SK-N-SH treated with all-trans-retinoic acid at 6 μM for 48 hours (cell line): ENCODE measurements around the gene C17orf75.

Experiments
- ATAC-seq: fragments of 200-7000 bp; cut with Tn5 transposase; 3 replicates; pipeline ENCODE4 v1.9.1; 2020; ENCODE audit warnings: mild to moderate bottlenecking, moderate library complexity
- ARNTL ChIP-seq: fragments of 450-650 bp; formaldehyde crosslinking; IDR thresholded peaks from 2 replicates; pipeline ENCODE4 v1.5.0; 2020; ENCODE audit warnings: low read depth, mild to moderate bottlenecking, moderate library complexity, borderline replicate concordance
- BACH2 ChIP-seq: fragments of 250-450 bp; sonication (Bioruptor Pico); IDR thresholded peaks from 2 replicates; pipeline ENCODE4 v1.9.0; 2021; ENCODE audit warnings: mild to moderate bottlenecking, borderline replicate concordance
- CSDC2 ChIP-seq: fragments of 250-450 bp; sonication (Bioruptor Pico); IDR thresholded peaks from 2 replicates; pipeline ENCODE4 v1.5.0; 2020; ENCODE audit warnings: mild to moderate bottlenecking, moderate library complexity
- ESRRG ChIP-seq: fragments of 250-450 bp; sonication (Bioruptor Pico); IDR thresholded peaks from 2 replicates; pipeline ENCODE4 v1.6.1; 2021; ENCODE audit warnings: mild to moderate bottlenecking
- ISL1 ChIP-seq: fragments of 250-450 bp; sonication (Bioruptor Pico); IDR thresholded peaks from 2 replicates; pipeline ENCODE4 v2.1.2; 2022; ENCODE audit warnings: mild to moderate bottlenecking, moderate library complexity
- PPARA ChIP-seq: fragments of 250-450 bp; sonication (Bioruptor Pico); IDR thresholded peaks from 2 replicates; pipeline ENCODE4 v1.5.0; 2020; ENCODE audit warnings: mild to moderate bottlenecking, borderline replicate concordance
- RARB ChIP-seq: fragments of 250-450 bp; sonication (Bioruptor Pico); IDR thresholded peaks from 2 replicates; pipeline ENCODE4 v1.8.0; 2021; ENCODE audit warnings: mild to moderate bottlenecking, moderate library complexity
- SNAI2 ChIP-seq: fragments of 250-450 bp; sonication (Bioruptor Pico); IDR thresholded peaks from 2 replicates; pipeline ENCODE4 v1.5.0; 2020; ENCODE audit warnings: mild to moderate bottlenecking, moderate library complexity
- TCF4 ChIP-seq: fragments of 250-450 bp; sonication (Bioruptor Pico); IDR thresholded peaks from 2 replicates; pipeline ENCODE4 v1.8.0; 2021; ENCODE audit warnings: mild to moderate bottlenecking, moderate library complexity, borderline replicate concordance
- TOX ChIP-seq: fragments of 250-450 bp; sonication (Bioruptor Pico); IDR thresholded peaks from 2 replicates; pipeline ENCODE4 v1.8.0; 2021; ENCODE audit warnings: mild to moderate bottlenecking, moderate library complexity, borderline replicate concordance
- ZFP3 ChIP-seq: fragments of 250-450 bp; sonication (Bioruptor Pico); IDR thresholded peaks from 2 replicates; pipeline ENCODE4 v1.5.0; 2020; ENCODE audit warnings: mild to moderate bottlenecking, moderate library complexity
- ZFP30 ChIP-seq: fragments of 450-650 bp; formaldehyde crosslinking; IDR thresholded peaks from 2 replicates; pipeline ENCODE4 v1.5.0; 2022; ENCODE audit warnings: mild to moderate bottlenecking, moderate library complexity
- ZNF565 ChIP-seq: fragments of 450-650 bp; formaldehyde crosslinking; conservative IDR thresholded peaks from 2 replicates; pipeline ENCODE4 v1.5.0; 2020; ENCODE audit warnings: low read depth, mild to moderate bottlenecking, moderate library complexity
- ZNF70 ChIP-seq: fragments of 450-650 bp; formaldehyde crosslinking; IDR thresholded peaks from 2 replicates; pipeline ENCODE4 v1.5.0; 2020; ENCODE audit warnings: mild to moderate bottlenecking, moderate library complexity
- TF ChIP-seq, protein P1 (sequence below): fragments of 250-450 bp; sonication (Bioruptor Pico); IDR thresholded peaks from 2 replicates; pipeline ENCODE4 v1.8.0; 2020; ENCODE audit warnings: mild to moderate bottlenecking, moderate library complexity, borderline replicate concordance
- TF ChIP-seq, protein P2 (sequence below): fragments of 250-450 bp; sonication (Bioruptor Pico); IDR thresholded peaks from 2 replicates; pipeline ENCODE4 v1.5.1; 2020; ENCODE audit warnings: low read depth, mild to moderate bottlenecking, moderate library complexity
- TF ChIP-seq, protein P3 (sequence below): fragments of 250-450 bp; sonication (Bioruptor Pico); IDR thresholded peaks from 2 replicates; pipeline ENCODE4 v1.5.1; 2021; ENCODE audit warnings: mild to moderate bottlenecking, moderate library complexity
- TF ChIP-seq, protein P4 (sequence below): fragments of 250-450 bp; sonication (Bioruptor Pico); IDR thresholded peaks from 2 replicates; pipeline ENCODE4 v1.8.0; 2021; ENCODE audit warnings: low read depth, mild to moderate bottlenecking, moderate library complexity, borderline replicate concordance

The C17orf75 gene

DNA sequence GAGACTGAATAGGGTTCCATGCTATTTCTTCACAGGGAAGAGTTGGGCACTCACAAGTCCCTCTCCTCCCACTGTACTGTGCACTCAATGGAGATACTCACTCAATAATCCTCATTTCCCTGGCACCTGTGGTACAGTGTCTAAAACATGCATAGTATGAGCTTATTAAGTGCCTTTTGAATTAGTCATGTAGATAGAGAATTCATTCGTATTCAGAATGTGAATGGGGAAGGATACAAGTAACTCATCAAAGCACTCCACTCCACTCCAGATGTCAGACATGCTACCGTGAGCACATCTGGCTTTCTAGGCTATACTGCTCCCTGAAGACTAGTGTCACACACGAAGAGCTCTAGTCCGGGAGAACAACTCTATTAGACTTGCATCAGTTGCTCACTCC, 6.3 kb downstream of the C17orf75 start:
- peak; percentile 95 for ATAC-seq
- TF ChIP-seq, protein P1, sequence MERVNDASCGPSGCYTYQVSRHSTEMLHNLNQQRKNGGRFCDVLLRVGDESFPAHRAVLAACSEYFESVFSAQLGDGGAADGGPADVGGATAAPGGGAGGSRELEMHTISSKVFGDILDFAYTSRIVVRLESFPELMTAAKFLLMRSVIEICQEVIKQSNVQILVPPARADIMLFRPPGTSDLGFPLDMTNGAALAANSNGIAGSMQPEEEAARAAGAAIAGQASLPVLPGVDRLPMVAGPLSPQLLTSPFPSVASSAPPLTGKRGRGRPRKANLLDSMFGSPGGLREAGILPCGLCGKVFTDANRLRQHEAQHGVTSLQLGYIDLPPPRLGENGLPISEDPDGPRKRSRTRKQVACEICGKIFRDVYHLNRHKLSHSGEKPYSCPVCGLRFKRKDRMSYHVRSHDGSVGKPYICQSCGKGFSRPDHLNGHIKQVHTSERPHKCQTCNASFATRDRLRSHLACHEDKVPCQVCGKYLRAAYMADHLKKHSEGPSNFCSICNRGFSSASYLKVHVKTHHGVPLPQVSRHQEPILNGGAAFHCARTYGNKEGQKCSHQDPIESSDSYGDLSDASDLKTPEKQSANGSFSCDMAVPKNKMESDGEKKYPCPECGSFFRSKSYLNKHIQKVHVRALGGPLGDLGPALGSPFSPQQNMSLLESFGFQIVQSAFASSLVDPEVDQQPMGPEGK (CRISPR knock-in tag) = no peak
- TF ChIP-seq ZFP3 (CRISPR knock-in tag) (no peak), ZNF70 (CRISPR knock-in tag) (no peak), TCF4 (CRISPR knock-in tag) (no peak), CSDC2 (CRISPR knock-in tag) (no peak), ARNTL (no peak), ISL1 (CRISPR knock-in tag) (no peak), TOX (CRISPR knock-in tag) (no peak), BACH2 (CRISPR knock-in tag) (no peak), ZNF565 (CRISPR knock-in tag) (no peak), SNAI2 (CRISPR knock-in tag) (no peak)

DNA sequence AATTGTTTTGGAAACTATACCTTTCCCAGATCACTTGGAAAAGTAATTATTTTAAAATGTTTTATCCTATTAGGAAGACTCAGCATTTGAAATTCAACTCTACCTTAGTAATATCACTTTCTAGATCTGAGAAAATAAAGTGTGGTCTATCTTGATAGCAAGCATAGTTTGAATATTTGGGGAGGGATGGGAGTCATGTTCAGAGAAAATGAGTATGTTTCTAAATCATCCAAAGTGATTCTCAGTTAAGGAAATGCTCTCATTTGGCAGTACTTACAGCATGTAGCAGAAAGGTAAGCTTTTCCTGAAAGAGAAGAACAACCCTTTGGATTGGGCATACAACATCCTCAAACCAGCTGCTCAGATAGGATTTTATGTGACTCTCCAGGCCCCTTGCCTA, 6.9 kb downstream of the C17orf75 start:
- peak; percentile 25; the same call in 2 of the 3 replicates for ATAC-seq
- TF ChIP-seq, protein P2, sequence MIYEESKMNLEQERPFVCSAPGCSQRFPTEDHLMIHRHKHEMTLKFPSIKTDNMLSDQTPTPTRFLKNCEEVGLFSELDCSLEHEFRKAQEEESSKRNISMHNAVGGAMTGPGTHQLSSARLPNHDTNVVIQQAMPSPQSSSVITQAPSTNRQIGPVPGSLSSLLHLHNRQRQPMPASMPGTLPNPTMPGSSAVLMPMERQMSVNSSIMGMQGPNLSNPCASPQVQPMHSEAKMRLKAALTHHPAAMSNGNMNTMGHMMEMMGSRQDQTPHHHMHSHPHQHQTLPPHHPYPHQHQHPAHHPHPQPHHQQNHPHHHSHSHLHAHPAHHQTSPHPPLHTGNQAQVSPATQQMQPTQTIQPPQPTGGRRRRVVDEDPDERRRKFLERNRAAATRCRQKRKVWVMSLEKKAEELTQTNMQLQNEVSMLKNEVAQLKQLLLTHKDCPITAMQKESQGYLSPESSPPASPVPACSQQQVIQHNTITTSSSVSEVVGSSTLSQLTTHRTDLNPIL = no peak
- no peak for TF ChIP-seq TOX (CRISPR knock-in tag)
- no peak for TF ChIP-seq ZFP30 (CRISPR knock-in tag)
- no peak for TF ChIP-seq ISL1 (CRISPR knock-in tag)
- TF ChIP-seq ZFP3 (CRISPR knock-in tag) = no peak
- TF ChIP-seq, protein P3, sequence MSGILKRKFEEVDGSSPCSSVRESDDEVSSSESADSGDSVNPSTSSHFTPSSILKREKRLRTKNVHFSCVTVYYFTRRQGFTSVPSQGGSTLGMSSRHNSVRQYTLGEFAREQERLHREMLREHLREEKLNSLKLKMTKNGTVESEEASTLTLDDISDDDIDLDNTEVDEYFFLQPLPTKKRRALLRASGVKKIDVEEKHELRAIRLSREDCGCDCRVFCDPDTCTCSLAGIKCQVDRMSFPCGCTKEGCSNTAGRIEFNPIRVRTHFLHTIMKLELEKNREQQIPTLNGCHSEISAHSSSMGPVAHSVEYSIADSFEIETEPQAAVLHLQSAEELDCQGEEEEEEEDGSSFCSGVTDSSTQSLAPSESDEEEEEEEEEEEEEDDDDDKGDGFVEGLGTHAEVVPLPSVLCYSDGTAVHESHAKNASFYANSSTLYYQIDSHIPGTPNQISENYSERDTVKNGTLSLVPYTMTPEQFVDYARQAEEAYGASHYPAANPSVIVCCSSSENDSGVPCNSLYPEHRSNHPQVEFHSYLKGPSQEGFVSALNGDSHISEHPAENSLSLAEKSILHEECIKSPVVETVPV (CRISPR knock-in tag) = no peak
- TF ChIP-seq RARB (CRISPR knock-in tag) = no peak

DNA sequence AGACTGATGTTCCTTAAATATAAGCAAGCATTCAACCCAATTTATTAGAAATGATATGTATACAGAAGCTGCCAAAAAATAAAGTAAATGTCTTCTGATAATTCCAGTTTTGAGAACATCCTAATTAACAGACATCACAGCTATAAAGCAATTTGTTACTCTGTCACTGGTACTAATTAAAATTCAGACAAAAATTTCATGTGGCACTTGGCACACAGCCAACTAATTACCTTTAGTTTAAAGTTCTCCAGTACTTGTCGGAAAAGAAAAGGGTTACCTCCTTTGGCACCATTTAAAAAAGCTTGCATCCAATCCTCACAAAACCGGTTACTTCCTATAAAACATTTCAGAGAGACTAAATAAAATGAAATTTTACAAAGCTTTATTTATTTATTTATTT, 8.8 kb downstream of the C17orf75 start:
- ATAC-seq = no peak
- no peak for TF ChIP-seq ESRRG (CRISPR knock-in tag)
- no peak for TF ChIP-seq ZFP3 (CRISPR knock-in tag)
- TF ChIP-seq, protein P1 (CRISPR knock-in tag) = no peak
- no peak for TF ChIP-seq ISL1 (CRISPR knock-in tag)
- TF ChIP-seq, protein P3 (CRISPR knock-in tag) = no peak

DNA sequence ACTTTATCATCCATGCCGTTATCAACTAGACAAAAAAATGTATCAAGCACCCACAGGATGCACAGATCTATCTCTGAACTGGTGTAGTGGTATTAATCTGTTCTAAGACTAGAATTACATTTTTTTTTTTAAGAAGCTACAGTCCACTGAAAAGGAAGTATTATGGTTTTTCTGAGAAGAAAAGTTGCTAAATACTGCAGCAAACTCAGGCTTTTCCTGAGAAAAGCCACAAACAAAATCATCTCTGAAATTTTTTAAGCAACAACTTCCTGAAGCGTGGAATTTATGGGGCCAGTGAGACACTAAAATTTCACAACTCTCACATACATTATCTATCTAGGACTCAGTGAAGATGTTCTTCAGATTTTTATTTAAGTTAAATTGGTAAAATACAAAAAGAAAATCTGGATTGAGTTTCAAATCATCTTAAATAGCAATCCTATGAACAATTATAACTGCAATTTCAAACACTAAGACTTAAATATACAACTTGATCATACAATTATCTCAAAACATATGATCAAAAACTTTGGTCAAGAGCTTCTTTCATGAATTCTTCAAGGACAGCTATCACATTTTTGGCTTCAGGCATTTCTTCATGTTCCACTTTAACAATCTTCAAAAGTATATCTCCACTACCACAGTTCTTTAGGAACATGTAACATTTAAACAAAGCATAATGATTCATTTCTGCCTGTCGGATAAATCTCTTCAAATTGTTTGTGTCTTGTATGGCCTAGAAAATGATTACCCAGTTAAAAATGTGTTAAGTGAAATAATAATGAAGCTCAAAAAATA, 10.5 kb downstream of the C17orf75 start:
- ATAC-seq = no peak
- TF ChIP-seq, protein P4, sequence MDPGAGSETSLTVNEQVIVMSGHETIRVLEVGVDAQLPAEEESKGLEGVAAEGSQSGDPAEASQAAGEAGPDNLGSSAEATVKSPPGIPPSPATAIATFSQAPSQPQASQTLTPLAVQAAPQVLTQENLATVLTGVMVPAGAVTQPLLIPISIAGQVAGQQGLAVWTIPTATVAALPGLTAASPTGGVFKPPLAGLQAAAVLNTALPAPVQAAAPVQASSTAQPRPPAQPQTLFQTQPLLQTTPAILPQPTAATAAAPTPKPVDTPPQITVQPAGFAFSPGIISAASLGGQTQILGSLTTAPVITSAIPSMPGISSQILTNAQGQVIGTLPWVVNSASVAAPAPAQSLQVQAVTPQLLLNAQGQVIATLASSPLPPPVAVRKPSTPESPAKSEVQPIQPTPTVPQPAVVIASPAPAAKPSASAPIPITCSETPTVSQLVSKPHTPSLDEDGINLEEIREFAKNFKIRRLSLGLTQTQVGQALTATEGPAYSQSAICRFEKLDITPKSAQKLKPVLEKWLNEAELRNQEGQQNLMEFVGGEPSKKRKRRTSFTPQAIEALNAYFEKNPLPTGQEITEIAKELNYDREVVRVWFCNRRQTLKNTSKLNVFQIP (CRISPR knock-in tag) = no peak
- TF ChIP-seq PPARA (CRISPR knock-in tag) (no peak), ESRRG (CRISPR knock-in tag) (no peak), SNAI2 (CRISPR knock-in tag) (no peak), ZFP30 (CRISPR knock-in tag) (no peak), ZNF70 (CRISPR knock-in tag) (no peak), TCF4 (CRISPR knock-in tag) (no peak), TOX (CRISPR knock-in tag) (no peak)
- TF ChIP-seq, protein P2 = no peak
- TF ChIP-seq, protein P3 (CRISPR knock-in tag) = no peak
